ENCODE measurements around the gene GPR108.
"Not testable (repeated sequence)": the region's sequence is repeated elsewhere in the genome, so short reads cannot be mapped to it uniquely, and the experiment has no call there.

Gene GPR108

GRCh38 chr19:6737284-6737872, at the start of gene GPR108:
Gene GPR108 (minus strand): TSS chr19:6737580. CDS start chr19:6737576, 4 bp downstream.
- DNase-seq = peak; percentile 100

- DNase-seq = no peak
Observed at GRCh38 chr19:6779206-6779605, 41.8 kb upstream of the GPR108 start.

GRCh38 chr19:6778386-6778785, 41.0 kb upstream of the GPR108 start:
- no peak for DNase-seq

- DNase-seq = no peak
Observed at GRCh38 chr19:6777434-6777833, 40.1 kb upstream of the GPR108 start.

- DNase-seq = no peak
Observed at GRCh38 chr19:6776999-6777398, 39.6 kb upstream of the GPR108 start.

- DNase-seq = not testable (repeated sequence)
Observed at GRCh38 chr19:6776045-6776444, 38.7 kb upstream of the GPR108 start.

GRCh38 chr19:6774821-6775707, 37.7 kb upstream of the GPR108 start:
- no peak for DNase-seq

- no peak for DNase-seq
Observed at GRCh38 chr19:6773323-6773931, 36.0 kb upstream of the GPR108 start.

GRCh38 chr19:6772866-6773322, 35.5 kb upstream of the GPR108 start:
- DNase-seq = no peak

- no peak for DNase-seq
Observed at GRCh38 chr19:6772028-6772865, 34.9 kb upstream of the GPR108 start, which contains the start of gene VAV1. Gene VAV1 (plus strand): TSS chr19:6772708. CDS start chr19:6772808, 100 bp downstream.

- not testable (repeated sequence) for DNase-seq
Observed at GRCh38 chr19:6771648-6772027, 34.3 kb upstream of the GPR108 start.

GRCh38 chr19:6769006-6769619, 31.7 kb upstream of the GPR108 start:
- DNase-seq = no peak

- no peak for DNase-seq
Observed at GRCh38 chr19:6768236-6768785, 30.9 kb upstream of the GPR108 start.

GRCh38 chr19:6767357-6768235, 30.2 kb upstream of the GPR108 start, which contains the start of gene SH2D3A:
Gene SH2D3A (minus strand): TSS chr19:6767435. CDS start chr19:6763748, 3,687 bp downstream.
- no peak for DNase-seq

- DNase-seq = no peak
Observed at GRCh38 chr19:6767081-6767356, 29.6 kb upstream of the GPR108 start.

- DNase-seq = no peak
Observed at GRCh38 chr19:6766357-6767080, 29.1 kb upstream of the GPR108 start.

GRCh38 chr19:6765738-6766356, 28.5 kb upstream of the GPR108 start:
- DNase-seq = no peak

GRCh38 chr19:6762253-6762797, 24.9 kb upstream of the GPR108 start:
- not testable (repeated sequence) for DNase-seq

- DNase-seq = no peak
Observed at GRCh38 chr19:6761053-6761676, 23.8 kb upstream of the GPR108 start.

Measured in retina (tissue), 1 donor.